ENCODE measurements around the gene HYAL2.

The HYAL2 gene

GRCh38 chr3:50292159-50293078 lies 30.1 kb downstream of the HYAL2 start, which contains the start of gene IFRD2:
Gene IFRD2, minus strand, starts transcription at chr3:50292429. Its CDS starts 155 bp downstream, at chr3:50292274.
- Histone ChIP-seq H3K27ac (ENCODE audit: extremely low read depth, low read depth, low read length) (peak within 1 kb of the TSS; percentile 77), H3K4me3 (ENCODE audit: low read depth, low read length) (peak within 1 kb of the TSS; percentile 80), H3K4me1 (ENCODE audit: control insufficient read depth, insufficient read depth, low read length) (no peaks in the 10 kb centered on the region), H3K36me3 (ENCODE audit: control insufficient read depth in 2 of 2, insufficient read depth in 1 of 2, low read length in 2 of 2) (peaks cover 0 to 37% of the 10 kb centered on the region in 2 experiments; a peak in 1 of 3 replicates), H3K9me3 (ENCODE audit: control insufficient read depth, insufficient read depth, low read depth, low read length) (no peaks in the 10 kb centered on the region)
- ChIA-PET CTCF (interaction anchor here (0.5 to 1.9 kb wide), 12 partner anchors 14 to 263 kb away, joined by 3 to 7 read pairs (median 3); no protein-coding TSS in a partner anchor), POLR2A (interaction anchor here (0.5 to 1.9 kb wide), 13 partner anchors 10 to 1131 kb away, joined by 3 to 18 read pairs (median 4); partner anchors contain the start of genes GNAI2, HYAL1 and TUSC2)
- no peak for TF ChIP-seq ZNF843 (tag by site-specific recombination; IDR thresholded peaks at IDR 0.05)
- peak; percentile 98 for TF ChIP-seq YY2 (tag by site-specific recombination; IDR thresholded peaks at IDR 0.05)
- no peak for TF ChIP-seq ZNF18 (tag by site-specific recombination; IDR thresholded peaks at IDR 0.05)
- TF ChIP-seq, protein P1, sequence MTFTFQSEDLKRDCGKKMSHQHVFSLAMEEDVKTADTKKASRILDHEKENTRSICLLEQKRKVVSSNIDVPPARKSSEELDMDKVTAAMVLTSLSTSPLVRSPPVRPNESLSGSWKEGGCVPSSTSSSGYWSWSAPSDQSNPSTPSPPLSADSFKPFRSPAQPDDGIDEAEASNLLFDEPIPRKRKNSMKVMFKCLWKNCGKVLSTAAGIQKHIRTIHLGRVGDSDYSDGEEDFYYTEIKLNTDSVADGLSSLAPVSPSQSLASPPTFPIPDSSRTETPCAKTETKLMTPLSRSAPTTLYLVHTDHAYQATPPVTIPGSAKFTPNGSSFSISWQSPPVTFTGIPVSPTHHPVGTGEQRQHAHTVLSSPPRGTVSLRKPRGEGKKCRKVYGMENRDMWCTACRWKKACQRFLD (tag by site-specific recombination; IDR thresholded peaks at IDR 0.05), result peak; percentile 99
- TF ChIP-seq, protein P2, sequence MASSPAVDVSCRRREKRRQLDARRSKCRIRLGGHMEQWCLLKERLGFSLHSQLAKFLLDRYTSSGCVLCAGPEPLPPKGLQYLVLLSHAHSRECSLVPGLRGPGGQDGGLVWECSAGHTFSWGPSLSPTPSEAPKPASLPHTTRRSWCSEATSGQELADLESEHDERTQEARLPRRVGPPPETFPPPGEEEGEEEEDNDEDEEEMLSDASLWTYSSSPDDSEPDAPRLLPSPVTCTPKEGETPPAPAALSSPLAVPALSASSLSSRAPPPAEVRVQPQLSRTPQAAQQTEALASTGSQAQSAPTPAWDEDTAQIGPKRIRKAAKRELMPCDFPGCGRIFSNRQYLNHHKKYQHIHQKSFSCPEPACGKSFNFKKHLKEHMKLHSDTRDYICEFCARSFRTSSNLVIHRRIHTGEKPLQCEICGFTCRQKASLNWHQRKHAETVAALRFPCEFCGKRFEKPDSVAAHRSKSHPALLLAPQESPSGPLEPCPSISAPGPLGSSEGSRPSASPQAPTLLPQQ (tag by site-specific recombination; IDR thresholded peaks at IDR 0.05), result peak; percentile 98
- TF ChIP-seq ZNF776 (tag by site-specific recombination; IDR thresholded peaks at IDR 0.05; ENCODE audit: borderline replicate concordance), result no peak
- no peak for TF ChIP-seq ZSCAN16 (tag by site-specific recombination; IDR thresholded peaks at IDR 0.05)
- peak; percentile 43; the same call in 1 of the 2 replicates for TF ChIP-seq KLF10 (tag by site-specific recombination; IDR thresholded peaks at IDR 0.05)
- TF ChIP-seq PBX3 (CRISPR knock-in tag; IDR thresholded peaks at IDR 0.05), result 0 out of 2 replicates have a peak, but pooled peaks have one; percentile 24
- peak; percentile 94 for TF ChIP-seq KLF1 (tag by site-specific recombination; IDR thresholded peaks at IDR 0.05)
- peak; percentile 67; the same call in 1 of the 2 replicates for TF ChIP-seq ZBTB48 (tag by site-specific recombination; IDR thresholded peaks at IDR 0.05)
- TF ChIP-seq ZNF248 (tag by site-specific recombination; IDR thresholded peaks at IDR 0.05), result no peak
- TF ChIP-seq ZNF391 (tag by site-specific recombination; IDR thresholded peaks at IDR 0.05; ENCODE audit: borderline replicate concordance, low read depth), result peak; percentile 17; the same call in 1 of the 2 replicates
- no peak for TF ChIP-seq ZNF560 (tag by site-specific recombination; IDR thresholded peaks at IDR 0.05; ENCODE audit: borderline replicate concordance)
- no peak for TF ChIP-seq ZNF2 (tag by site-specific recombination; IDR thresholded peaks at IDR 0.05)
- TF ChIP-seq ZNF677 (tag by site-specific recombination; IDR thresholded peaks at IDR 0.05), result no peak
- TF ChIP-seq ZNF184 (tag by site-specific recombination; IDR thresholded peaks at IDR 0.05), result no peak
- TF ChIP-seq, protein P3, sequence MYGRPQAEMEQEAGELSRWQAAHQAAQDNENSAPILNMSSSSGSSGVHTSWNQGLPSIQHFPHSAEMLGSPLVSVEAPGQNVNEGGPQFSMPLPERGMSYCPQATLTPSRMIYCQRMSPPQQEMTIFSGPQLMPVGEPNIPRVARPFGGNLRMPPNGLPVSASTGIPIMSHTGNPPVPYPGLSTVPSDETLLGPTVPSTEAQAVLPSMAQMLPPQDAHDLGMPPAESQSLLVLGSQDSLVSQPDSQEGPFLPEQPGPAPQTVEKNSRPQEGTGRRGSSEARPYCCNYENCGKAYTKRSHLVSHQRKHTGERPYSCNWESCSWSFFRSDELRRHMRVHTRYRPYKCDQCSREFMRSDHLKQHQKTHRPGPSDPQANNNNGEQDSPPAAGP (tag by site-specific recombination; IDR thresholded peaks at IDR 0.05), result peak; percentile 73
- TF ChIP-seq ZNF660 (tag by site-specific recombination; IDR thresholded peaks at IDR 0.05), result 0 out of 2 replicates have a peak, but pooled peaks have one; percentile 12
- no peak for TF ChIP-seq HOXD13 (CRISPR knock-in tag; IDR thresholded peaks at IDR 0.05; ENCODE audit: borderline replicate concordance)
- no peak for TF ChIP-seq PRDM4 (tag by site-specific recombination; IDR thresholded peaks at IDR 0.05)
- TF ChIP-seq ZNF335 (tag by site-specific recombination; conservative IDR thresholded peaks at IDR 0.05), result peak; percentile 65; the same call in 1 of the 2 replicates
- no peak for TF ChIP-seq MYNN (tag by site-specific recombination; IDR thresholded peaks at IDR 0.05; ENCODE audit: borderline replicate concordance)
- peak; percentile 90 for TF ChIP-seq ZBTB17 (tag by site-specific recombination; IDR thresholded peaks at IDR 0.05)
- TF ChIP-seq ZNF600 (tag by site-specific recombination; IDR thresholded peaks at IDR 0.05), result 0 out of 2 replicates have a peak, but pooled peaks have one; percentile 29
- peak; percentile 78 for TF ChIP-seq GLIS2 (tag by site-specific recombination; IDR thresholded peaks at IDR 0.05)
- TF ChIP-seq KLF7 (tag by site-specific recombination; IDR thresholded peaks at IDR 0.05; ENCODE audit: borderline replicate concordance), result peak; percentile 96
- peak; percentile 62; the same call in 1 of the 2 replicates for TF ChIP-seq ZNF10 (tag by site-specific recombination; IDR thresholded peaks at IDR 0.05)
